ENCODE results near the gene RPTOR. TPM values are rescaled to one million over a fixed set of nuclear protein-coding genes. Genes with fewer than 3 reads are reported as not detected.

The RPTOR gene
- total RNA-seq, 1 donor = 30.0 TPM

GRCh38 chr17:80710714-80711302 is 166.2 kb downstream of the RPTOR start:
- no peak for DNase-seq (ENCODE audit: low read depth)
- no peak overlapping the region for H3K4me3 ChIP-seq (ENCODE audit: low read depth, low read length)
- TF ChIP-seq CTCF (IDR thresholded peaks at IDR 0.05; ENCODE audit: insufficient read depth, low read length) = no peak

GRCh38 chr17:80712089-80712488 is 167.5 kb downstream of the RPTOR start:
- no peak for TF ChIP-seq CTCF (IDR thresholded peaks at IDR 0.05; ENCODE audit: insufficient read depth, low read length)
- no peak for DNase-seq (ENCODE audit: low read depth)

GRCh38 chr17:80712606-80713005 is 168.0 kb downstream of the RPTOR start:
- no peak overlapping the region for H3K4me3 ChIP-seq (ENCODE audit: low read depth, low read length)
- no peak for TF ChIP-seq CTCF (IDR thresholded peaks at IDR 0.05; ENCODE audit: insufficient read depth, low read length)
- no peak for DNase-seq (ENCODE audit: low read depth)

More at GRCh38 chr17:80712089-80712488, 167.5 kb downstream of the RPTOR start:
- no peak overlapping the region for H3K4me3 ChIP-seq (ENCODE audit: low read depth, low read length)

GRCh38 chr17:80716986-80717719 is 172.5 kb downstream of the RPTOR start:
- no peak for TF ChIP-seq CTCF (IDR thresholded peaks at IDR 0.05; ENCODE audit: insufficient read depth, low read length)
- DNase-seq (ENCODE audit: low read depth) = no peak
- H3K4me3 ChIP-seq (ENCODE audit: low read depth, low read length) = no peak overlapping the region

GRCh38 chr17:80717720-80718083 is 173.1 kb downstream of the RPTOR start:
- no peak for TF ChIP-seq CTCF (IDR thresholded peaks at IDR 0.05; ENCODE audit: insufficient read depth, low read length)

GRCh38 chr17:80718428-80718827 is 173.8 kb downstream of the RPTOR start:
- TF ChIP-seq CTCF (IDR thresholded peaks at IDR 0.05; ENCODE audit: insufficient read depth, low read length) = no peak
- H3K4me3 ChIP-seq (ENCODE audit: low read depth, low read length) = no peak overlapping the region

More at GRCh38 chr17:80717720-80718083, 173.1 kb downstream of the RPTOR start:
- DNase-seq (ENCODE audit: low read depth) = no peak
- no peak overlapping the region for H3K4me3 ChIP-seq (ENCODE audit: low read depth, low read length)

More at GRCh38 chr17:80718428-80718827, 173.8 kb downstream of the RPTOR start:
- DNase-seq (ENCODE audit: low read depth) = no peak

Data from fibroblast of the aortic adventitia (primary cell).